ENCODE results near the gene FGG.

The FGG gene

DNA sequence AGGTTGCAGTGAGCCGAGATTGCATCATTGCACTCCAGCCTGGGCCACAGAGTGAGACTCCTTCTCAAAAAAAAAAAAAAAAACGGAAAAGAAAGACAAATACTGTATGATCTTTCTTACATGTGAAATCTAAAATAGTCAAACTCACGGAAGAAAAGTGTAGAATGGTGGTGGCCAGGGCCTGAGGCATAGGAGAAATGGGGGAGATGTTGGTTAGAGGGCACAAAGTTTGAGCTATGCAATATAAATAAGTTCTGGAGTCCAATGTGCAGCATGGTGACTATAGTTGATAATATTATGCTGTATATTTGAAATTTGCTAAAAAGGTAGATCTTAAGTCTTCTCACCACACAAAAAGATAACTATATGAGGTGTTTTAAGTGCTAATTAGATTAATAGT, 20.6 kb downstream of the FGG start:
- H2BK12ac ChIP-seq (ENCODE audit: low read length), result no peak overlapping the region
- no peak overlapping the region for H3K18ac ChIP-seq (ENCODE audit: low read length)
- H3K14ac ChIP-seq (ENCODE audit: low read length), result no peak overlapping the region
- no peak overlapping the region for H3K4me2 ChIP-seq (ENCODE audit: insufficient read depth, low read length, poor library complexity, severe bottlenecking)
- DNase-seq (ENCODE audit: low spot score), result no peak
- no peak overlapping the region for H3K23ac ChIP-seq (ENCODE audit: low read depth, low read length, poor library complexity)
- no peak overlapping the region for H2AK5ac ChIP-seq (ENCODE audit: low read depth, low read length)
- no peak overlapping the region for H4K8ac ChIP-seq (ENCODE audit: low read depth, low read length)
- H3K4me1 ChIP-seq (ENCODE audit: control insufficient read depth in 2 of 2, insufficient read depth in 1 of 2, low read depth in 1 of 2, low read length in 2 of 2), result peaks cover 0 to 8% of the 10 kb centered on the region in 2 donors
- no peak overlapping the region for H3K27ac ChIP-seq (replicated peaks; ENCODE audit: low read length)
- no peaks in the 10 kb centered on the region for H3K79me1 ChIP-seq (ENCODE audit: low read depth, low read length)
- H4K91ac ChIP-seq (ENCODE audit: low read depth, low read length, poor library complexity), result no peak overlapping the region
- H3K9ac ChIP-seq (ENCODE audit: low read depth, low read length, poor library complexity), result no peak overlapping the region
- no peak overlapping the region for H3K4ac ChIP-seq (ENCODE audit: low read length)
- H3K36me3 ChIP-seq (replicated peaks in 1 of 2; ENCODE audit: control insufficient read depth in 2 of 2, insufficient read depth in 2 of 2, low read length in 2 of 2), result no peaks in the 10 kb centered on the region
- H3K4me3 ChIP-seq (ENCODE audit: low read length in 2 of 2), result no peak overlapping the region
- no peaks in the 10 kb centered on the region for H3K9me3 ChIP-seq (replicated peaks in 1 of 2; ENCODE audit: control insufficient read depth in 2 of 2, insufficient read depth in 1 of 2, low read depth in 1 of 2, low read length in 2 of 2)
- H2BK15ac ChIP-seq (ENCODE audit: low read length), result no peak overlapping the region
- no peak overlapping the region for H2AFZ ChIP-seq (ENCODE audit: low read length)
- WGBS, 2 donors (ENCODE audit: extremely low coverage in 2 of 2, insufficient read length in 2 of 2, insufficient replicate concordance in 1 of 2), result no CpG with 5 or more reads among the region's 3 CpGs
- H2BK5ac ChIP-seq (ENCODE audit: low read length), result no peak overlapping the region
- peaks cover 0 to 3% (median 0%) of the 10 kb centered on the region in 3 experiments for H3K27me3 ChIP-seq (ENCODE audit: control insufficient read depth in 3 of 3, insufficient read depth in 3 of 3, low read depth in 1 of 3, low read length in 3 of 3)
- H2BK120ac ChIP-seq (ENCODE audit: low read depth, low read length), result no peak overlapping the region

GRCh38 chr4:154590329-154591006, 22.0 kb downstream of the FGG start, which contains the start of gene FGA:
TSS of gene FGA (minus strand) at chr4:154590742. CDS start at chr4:154590687, 55 bp downstream.
- DNase-seq (ENCODE audit: low spot score), result no peak
- Histone ChIP-seq H2BK15ac (ENCODE audit: low read length) (no peak within 1 kb of the TSS), H3K36me3 (replicated peaks in 1 of 2; ENCODE audit: control insufficient read depth in 2 of 2, insufficient read depth in 2 of 2, low read length in 2 of 2) (no peaks in the 10 kb centered on the region), H2AK5ac (ENCODE audit: low read depth, low read length) (no peak within 1 kb of the TSS), H4K91ac (ENCODE audit: low read depth, low read length, poor library complexity) (no peak within 1 kb of the TSS), H2BK120ac (ENCODE audit: low read depth, low read length) (no peak within 1 kb of the TSS), H3K27ac (replicated peaks; ENCODE audit: low read length) (no peak within 1 kb of the TSS), H3K14ac (ENCODE audit: low read length) (no peak within 1 kb of the TSS), H3K4me1 (ENCODE audit: control insufficient read depth in 2 of 2, insufficient read depth in 1 of 2, low read depth in 1 of 2, low read length in 2 of 2) (peaks cover 0 to 8% of the 10 kb centered on the region in 2 donors), H3K79me1 (ENCODE audit: low read depth, low read length) (no peaks in the 10 kb centered on the region), H3K23ac (ENCODE audit: low read depth, low read length, poor library complexity) (no peak within 1 kb of the TSS), H3K4ac (ENCODE audit: low read length) (no peak within 1 kb of the TSS), H3K27me3 (ENCODE audit: control insufficient read depth in 3 of 3, insufficient read depth in 3 of 3, low read depth in 1 of 3, low read length in 3 of 3) (peaks cover 0 to 3% (median 0%) of the 10 kb centered on the region in 3 experiments), H3K9ac (ENCODE audit: low read depth, low read length, poor library complexity) (no peak within 1 kb of the TSS), H2BK12ac (ENCODE audit: low read length) (no peak within 1 kb of the TSS), H2AFZ (ENCODE audit: low read length) (no peak within 1 kb of the TSS), H4K8ac (ENCODE audit: low read depth, low read length) (no peak within 1 kb of the TSS), H3K4me3 (ENCODE audit: low read length in 2 of 2) (no peak within 1 kb of the TSS), H3K18ac (ENCODE audit: low read length) (no peak within 1 kb of the TSS), H3K4me2 (ENCODE audit: insufficient read depth, low read length, poor library complexity, severe bottlenecking) (no peak within 1 kb of the TSS), H3K9me3 (replicated peaks in 1 of 2; ENCODE audit: control insufficient read depth in 2 of 2, insufficient read depth in 1 of 2, low read depth in 1 of 2, low read length in 2 of 2) (no peaks in the 10 kb centered on the region), H2BK5ac (ENCODE audit: low read length) (no peak within 1 kb of the TSS)
- no CpG with 5 or more reads among the region's 3 CpGs for WGBS, 2 donors (ENCODE audit: extremely low coverage in 2 of 2, insufficient read length in 2 of 2, insufficient replicate concordance in 1 of 2)

GRCh38 chr4:154589296-154590197, 22.9 kb downstream of the FGG start:
- Histone ChIP-seq H3K9me3 (replicated peaks in 1 of 2; ENCODE audit: control insufficient read depth in 2 of 2, insufficient read depth in 1 of 2, low read depth in 1 of 2, low read length in 2 of 2) (no peaks in the 10 kb centered on the region), H3K18ac (ENCODE audit: low read length) (no peak overlapping the region), H3K79me1 (ENCODE audit: low read depth, low read length) (no peaks in the 10 kb centered on the region)

DNA sequence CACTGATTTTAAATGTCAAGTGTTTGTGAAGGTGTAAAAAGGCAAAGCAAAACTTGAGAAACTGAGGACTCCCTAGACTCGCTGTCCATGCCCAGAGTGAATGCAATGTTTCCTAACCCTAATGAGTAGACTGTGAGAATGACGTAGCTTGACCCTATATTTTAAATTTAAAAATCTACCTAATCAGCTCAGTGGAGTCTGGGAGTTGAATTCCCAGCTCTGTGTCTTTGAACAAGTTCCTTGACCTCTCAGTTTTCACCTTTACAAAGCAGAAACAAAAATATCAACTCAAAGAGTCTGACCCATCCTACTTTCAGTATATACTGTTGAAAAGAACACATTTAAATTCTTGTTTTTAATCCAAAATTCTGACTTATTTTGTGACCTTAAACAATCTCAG, 24.3 kb downstream of the FGG start:
- Histone ChIP-seq H3K14ac (ENCODE audit: low read length) (no peak overlapping the region), H3K4me1 (ENCODE audit: control insufficient read depth in 2 of 2, insufficient read depth in 1 of 2, low read depth in 1 of 2, low read length in 2 of 2) (peaks cover 0 to 8% of the 10 kb centered on the region in 2 donors), H3K79me1 (ENCODE audit: low read depth, low read length) (no peaks in the 10 kb centered on the region), H2BK12ac (ENCODE audit: low read length) (no peak overlapping the region), H3K36me3 (replicated peaks in 1 of 2; ENCODE audit: control insufficient read depth in 2 of 2, insufficient read depth in 2 of 2, low read length in 2 of 2) (no peaks in the 10 kb centered on the region), H4K8ac (ENCODE audit: low read depth, low read length) (no peak overlapping the region), H2AFZ (ENCODE audit: low read length) (no peak overlapping the region), H3K9ac (ENCODE audit: low read depth, low read length, poor library complexity) (no peak overlapping the region), H3K9me3 (replicated peaks in 1 of 2; ENCODE audit: control insufficient read depth in 2 of 2, insufficient read depth in 1 of 2, low read depth in 1 of 2, low read length in 2 of 2) (no peaks in the 10 kb centered on the region), H2AK5ac (ENCODE audit: low read depth, low read length) (no peak overlapping the region), H2BK120ac (ENCODE audit: low read depth, low read length) (no peak overlapping the region), H3K4me2 (ENCODE audit: insufficient read depth, low read length, poor library complexity, severe bottlenecking) (no peak overlapping the region), H3K18ac (ENCODE audit: low read length) (no peak overlapping the region), H4K91ac (ENCODE audit: low read depth, low read length, poor library complexity) (no peak overlapping the region), H3K23ac (ENCODE audit: low read depth, low read length, poor library complexity) (no peak overlapping the region), H2BK15ac (ENCODE audit: low read length) (no peak overlapping the region), H3K4ac (ENCODE audit: low read length) (no peak overlapping the region), H3K27ac (replicated peaks; ENCODE audit: low read length) (no peak overlapping the region), H2BK5ac (ENCODE audit: low read length) (no peak overlapping the region), H3K27me3 (ENCODE audit: control insufficient read depth in 3 of 3, insufficient read depth in 3 of 3, low read depth in 1 of 3, low read length in 3 of 3) (peaks cover 0 to 7% (median 0%) of the 10 kb centered on the region in 3 experiments), H3K4me3 (ENCODE audit: low read length in 2 of 2) (no peak overlapping the region)
- DNase-seq (ENCODE audit: low spot score), result no peak
- no CpG with 5 or more reads among the region's 2 CpGs for WGBS, 2 donors (ENCODE audit: extremely low coverage in 2 of 2, insufficient read length in 2 of 2, insufficient replicate concordance in 1 of 2)

More at GRCh38 chr4:154589296-154590197, 22.9 kb downstream of the FGG start:
- Histone ChIP-seq H4K8ac (ENCODE audit: low read depth, low read length) (no peak overlapping the region), H3K4me1 (ENCODE audit: control insufficient read depth in 2 of 2, insufficient read depth in 1 of 2, low read depth in 1 of 2, low read length in 2 of 2) (peaks cover 0 to 8% of the 10 kb centered on the region in 2 donors), H3K27me3 (ENCODE audit: control insufficient read depth in 3 of 3, insufficient read depth in 3 of 3, low read depth in 1 of 3, low read length in 3 of 3) (peaks cover 0 to 4% (median 0%) of the 10 kb centered on the region in 3 experiments), H2BK120ac (ENCODE audit: low read depth, low read length) (no peak overlapping the region), H3K4me2 (ENCODE audit: insufficient read depth, low read length, poor library complexity, severe bottlenecking) (no peak overlapping the region), H2BK12ac (ENCODE audit: low read length) (no peak overlapping the region), H3K14ac (ENCODE audit: low read length) (no peak overlapping the region), H2AFZ (ENCODE audit: low read length) (no peak overlapping the region), H3K4ac (ENCODE audit: low read length) (no peak overlapping the region), H3K36me3 (replicated peaks in 1 of 2; ENCODE audit: control insufficient read depth in 2 of 2, insufficient read depth in 2 of 2, low read length in 2 of 2) (no peaks in the 10 kb centered on the region), H2BK5ac (ENCODE audit: low read length) (no peak overlapping the region), H3K27ac (replicated peaks; ENCODE audit: low read length) (no peak overlapping the region), H2BK15ac (ENCODE audit: low read length) (no peak overlapping the region), H4K91ac (ENCODE audit: low read depth, low read length, poor library complexity) (peak overlapping the region; percentile 14), H3K4me3 (ENCODE audit: low read length in 2 of 2) (no peak overlapping the region), H2AK5ac (ENCODE audit: low read depth, low read length) (no peak overlapping the region), H3K23ac (ENCODE audit: low read depth, low read length, poor library complexity) (no peak overlapping the region), H3K9ac (ENCODE audit: low read depth, low read length, poor library complexity) (no peak overlapping the region)
- WGBS, 2 donors (ENCODE audit: extremely low coverage in 2 of 2, insufficient read length in 2 of 2, insufficient replicate concordance in 1 of 2), result no CpG with 5 or more reads among the region's 7 CpGs
- DNase-seq (ENCODE audit: low spot score), result no peak
